GM21447 (cell line): Measurements from ENCODE around the gene BAMBI.

Experiments used
- ATAC-seq: cut with Tn5 transposase; IDR thresholded peaks from one replicate; pipeline ENCODE4 v1.9.1; 2021; ENCODE audit not compliant: unreplicated experiment

BAMBI gene

GRCh38 chr10:28674782-28675181 is 2.5 kb upstream of the BAMBI start:
- no peak for ATAC-seq

- peak; percentile 4 for ATAC-seq
Measured at GRCh38 chr10:28676326-28676967, 874 bp upstream of the BAMBI start.

- no peak for ATAC-seq
Measured at GRCh38 chr10:28677888-28678686, 766 bp downstream of the BAMBI start.

GRCh38 chr10:28678687-28679457 is 1.6 kb downstream of the BAMBI start:
- no peak for ATAC-seq

GRCh38 chr10:28679581-28680357 is 2.4 kb downstream of the BAMBI start:
- ATAC-seq: no peak

- ATAC-seq: no peak
Measured at GRCh38 chr10:28680358-28680752, 3.0 kb downstream of the BAMBI start.

- no peak for ATAC-seq
Measured at GRCh38 chr10:28681291-28681763, 4.0 kb downstream of the BAMBI start.

GRCh38 chr10:28681928-28682750 is 4.8 kb downstream of the BAMBI start:
- ATAC-seq: no peak

GRCh38 chr10:28684157-28684985 is 7.0 kb downstream of the BAMBI start:
- no peak for ATAC-seq

GRCh38 chr10:28684986-28685580 is 7.8 kb downstream of the BAMBI start:
- ATAC-seq: no peak

- ATAC-seq: no peak
Measured at GRCh38 chr10:28685717-28686116, 8.4 kb downstream of the BAMBI start.

- ATAC-seq: no peak
Measured at GRCh38 chr10:28686835-28687682, 9.7 kb downstream of the BAMBI start.

GRCh38 chr10:28687683-28688001 is 10.3 kb downstream of the BAMBI start:
- ATAC-seq: no peak

GRCh38 chr10:28690545-28690944 is 13.2 kb downstream of the BAMBI start:
- no peak for ATAC-seq

GRCh38 chr10:28691187-28691694 is 13.9 kb downstream of the BAMBI start:
- no peak for ATAC-seq

GRCh38 chr10:28692050-28692449 is 14.7 kb downstream of the BAMBI start:
- no peak for ATAC-seq

- ATAC-seq: no peak
Measured at GRCh38 chr10:28694530-28694929, 17.2 kb downstream of the BAMBI start.

GRCh38 chr10:28698075-28698474 is 20.8 kb downstream of the BAMBI start:
- ATAC-seq: no peak
